Caco-2 (cell line): ENCODE results near the gene MMEL1. TPM values are rescaled to one million over a fixed set of nuclear protein-coding genes. Genes with fewer than 3 reads are reported as not detected.

Experiments
- BruUV-seq: library from RNA; stranded (reverse); fragments of 400-500 nt; replicated peaks from 2 replicates; lab custom pipeline; 2021; lab: Mats Ljungman, UMichigan
- CTCF ChIA-PET: fragments of 300-600 bp; sonication (Branson Sonifier 250); formaldehyde crosslinking; loops from one replicate; lab custom pipeline; 2022; ENCODE audit warnings: antibody characterized with exemption; lab: Charles Lee
- POLR2A ChIA-PET: fragments of 300-600 bp; sonication (Branson Sonifier 250); formaldehyde crosslinking; loops from one replicate; lab custom pipeline; 2022; ENCODE audit warnings: antibody characterized with exemption; lab: Charles Lee
- DNase-seq, 2 experiments: peaks; one replicate each; pipeline versions ENCODE4 v3.0.0 to v3.0.0-alpha.2; 2020 to 2022
- H3K27me3 ChIP-seq: replicated peaks from 2 replicates; pipeline ENCODE4 v1.6.0; 2011; ENCODE audit warnings: low read length; ENCODE audit not compliant: control insufficient read depth, insufficient read depth
- H3K36me3 ChIP-seq: 2 replicates; pipeline ENCODE4 v1.5.1; 2011; ENCODE audit warnings: low read length; ENCODE audit not compliant: control insufficient read depth, insufficient read depth
- H3K4me1 ChIP-seq: fragments of 250-450 bp; sonication (Bioruptor Pico); 2 replicates; pipeline ENCODE4 v1.5.1; 2020; ENCODE audit warnings: mild to moderate bottlenecking
- H3K4me3 ChIP-seq: 2 replicates; pipeline ENCODE4 v1.5.1; 2011; ENCODE audit warnings: low read depth, mild to moderate bottlenecking, control low read depth, low read length
- H3K9me3 ChIP-seq: fragments of 250-450 bp; sonication (Bioruptor Pico); 2 replicates; pipeline ENCODE4 v1.5.1; 2020; ENCODE audit warnings: mild to moderate bottlenecking, moderate library complexity
- H3K27ac Mint-ChIP-seq: one replicate; pipeline ENCODE4 v1.8.0; 2022; ENCODE audit warnings: mixed read lengths; ENCODE audit not compliant: unreplicated experiment
- H3K27me3 Mint-ChIP-seq: one replicate; pipeline ENCODE4 v1.8.0; 2022; ENCODE audit warnings: mixed read lengths; ENCODE audit not compliant: insufficient read depth, unreplicated experiment
- H3K36me3 Mint-ChIP-seq: one replicate; pipeline ENCODE4 v1.8.0; 2022; ENCODE audit warnings: mild to moderate bottlenecking, mixed read lengths; ENCODE audit not compliant: insufficient read depth, unreplicated experiment
- H3K4me1 Mint-ChIP-seq: one replicate; pipeline ENCODE4 v1.8.0; 2022; ENCODE audit warnings: low read depth, mixed read lengths; ENCODE audit not compliant: unreplicated experiment
- H3K4me3 Mint-ChIP-seq: one replicate; pipeline ENCODE4 v1.8.0; 2022; ENCODE audit warnings: mild to moderate bottlenecking, moderate library complexity, mixed read lengths; ENCODE audit not compliant: unreplicated experiment
- H3K9me3 Mint-ChIP-seq: one replicate; pipeline ENCODE4 v1.8.0; 2022; ENCODE audit warnings: mixed read lengths; ENCODE audit not compliant: unreplicated experiment
- intact Hi-C: fragments of 100-400 bp; cut with micrococcal nuclease; formaldehyde crosslinking; loops from one replicate; pipeline ENCODE4 v1.10.0; 2022; ENCODE audit not compliant: unreplicated experiment
- total RNA-seq: library from RNA; stranded (reverse); gene quantifications from 2 replicates; pipeline ENCODE4 v1.2.3, GENCODE V29; 2022
- TF ChIP-seq, protein P1 (sequence below), 2 experiments: fragments of 200-600 bp in 1 of 2; IDR thresholded peaks; 1 replicate in 1 of 2; 2 replicates in 1 of 2; pipeline versions ENCODE4 v1.5.1 to v1.8.0; 2011 to 2022; ENCODE audit warnings: antibody characterized with exemption in 1 of 2, control low read depth in 1 of 2, inconsistent platforms in 1 of 2, low read depth in 1 of 2, low read length in 1 of 2, mild to moderate bottlenecking in 1 of 2, moderate library complexity in 1 of 2; ENCODE audit not compliant: insufficient read depth in 1 of 2, severe bottlenecking in 1 of 2, unreplicated experiment in 1 of 2

MMEL1 gene
- total RNA-seq, 1 experiment from 2014 or later: not detected

DNA sequence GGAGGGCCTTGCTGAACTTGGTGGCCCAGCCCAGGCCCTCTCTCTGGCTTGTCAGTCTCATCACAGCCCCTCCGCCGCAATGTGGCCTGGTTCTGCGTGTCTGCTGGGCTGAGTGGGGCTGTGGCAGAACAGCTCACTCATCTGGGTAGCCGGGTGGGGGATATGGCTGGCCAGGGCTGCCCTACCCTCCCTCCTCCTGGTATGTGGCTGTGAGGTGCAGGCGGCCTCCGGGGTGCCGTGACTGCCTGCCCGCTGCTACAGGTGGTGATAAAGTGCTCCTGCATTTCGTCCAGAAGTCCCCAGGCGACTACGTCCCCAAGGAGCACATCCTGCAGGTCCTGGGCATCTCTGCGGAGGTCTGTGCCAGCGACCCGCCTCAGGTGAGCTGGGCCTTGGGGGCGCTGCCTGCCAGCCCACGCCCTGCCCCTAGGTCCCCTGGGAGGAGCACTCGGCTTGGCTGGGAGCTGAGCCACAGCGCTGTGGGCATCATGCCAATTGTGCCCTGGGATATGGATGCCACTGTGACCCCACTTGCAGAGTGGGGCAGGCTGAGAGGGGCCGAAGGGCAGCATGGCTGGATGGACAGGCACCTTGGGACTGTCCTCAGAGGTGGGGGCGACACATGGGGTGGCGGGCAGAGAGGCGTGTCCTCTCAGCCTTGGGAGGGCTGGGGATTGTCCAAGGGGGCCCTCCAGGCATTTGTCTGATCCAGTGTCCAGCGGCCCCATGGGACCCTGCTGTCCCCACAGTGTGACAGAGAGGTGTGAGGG lies 44.0 kb downstream of the MMEL1 start:
- no peak for DNase-seq
- ChIA-PET CTCF (no interaction called here), POLR2A (no interaction called here)
- Mint-ChIP-seq H3K27me3 (no peaks in the 10 kb centered on the region), H3K36me3 (peaks cover 5% of the 10 kb centered on the region), H3K9me3 (no peaks in the 10 kb centered on the region), H3K4me3 (no peak overlapping the region), H3K4me1 (no peaks in the 10 kb centered on the region), H3K27ac (no peak overlapping the region)
- Histone ChIP-seq H3K36me3 (no peaks in the 10 kb centered on the region), H3K9me3 (no peaks in the 10 kb centered on the region), H3K4me1 (peaks cover 6% of the 10 kb centered on the region; the same call in 1 of the 2 replicates), H3K4me3 (no peak overlapping the region), H3K27me3 (no peaks in the 10 kb centered on the region)
- TF ChIP-seq, protein P1, sequence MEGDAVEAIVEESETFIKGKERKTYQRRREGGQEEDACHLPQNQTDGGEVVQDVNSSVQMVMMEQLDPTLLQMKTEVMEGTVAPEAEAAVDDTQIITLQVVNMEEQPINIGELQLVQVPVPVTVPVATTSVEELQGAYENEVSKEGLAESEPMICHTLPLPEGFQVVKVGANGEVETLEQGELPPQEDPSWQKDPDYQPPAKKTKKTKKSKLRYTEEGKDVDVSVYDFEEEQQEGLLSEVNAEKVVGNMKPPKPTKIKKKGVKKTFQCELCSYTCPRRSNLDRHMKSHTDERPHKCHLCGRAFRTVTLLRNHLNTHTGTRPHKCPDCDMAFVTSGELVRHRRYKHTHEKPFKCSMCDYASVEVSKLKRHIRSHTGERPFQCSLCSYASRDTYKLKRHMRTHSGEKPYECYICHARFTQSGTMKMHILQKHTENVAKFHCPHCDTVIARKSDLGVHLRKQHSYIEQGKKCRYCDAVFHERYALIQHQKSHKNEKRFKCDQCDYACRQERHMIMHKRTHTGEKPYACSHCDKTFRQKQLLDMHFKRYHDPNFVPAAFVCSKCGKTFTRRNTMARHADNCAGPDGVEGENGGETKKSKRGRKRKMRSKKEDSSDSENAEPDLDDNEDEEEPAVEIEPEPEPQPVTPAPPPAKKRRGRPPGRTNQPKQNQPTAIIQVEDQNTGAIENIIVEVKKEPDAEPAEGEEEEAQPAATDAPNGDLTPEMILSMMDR (IDR thresholded peaks at IDR 0.05; ENCODE audit: insufficient read depth in 1 of 2, low read depth in 1 of 2, low read length in 1 of 2, severe bottlenecking in 1 of 2, unreplicated experiment in 1 of 2): no peak
- intact Hi-C loops: loop anchor here (5.0 kb wide), 1 partner anchor 62 kb away; the partner anchor contains the start of gene PANK4
- no TSS peak for BruUV-seq

- DNase-seq: peak in 1 of 2 experiments; percentile 30
Measured at GRCh38 chr1:2587860-2588571, 44.8 kb downstream of the MMEL1 start.

More at GRCh38 chr1:2587860-2588571, 44.8 kb downstream of the MMEL1 start:
- peaks cover 5% of the 10 kb centered on the region for H3K36me3 Mint-ChIP-seq
- H3K27ac Mint-ChIP-seq: no peak overlapping the region
- no peaks in the 10 kb centered on the region for H3K9me3 ChIP-seq
- H3K36me3 ChIP-seq: no peaks in the 10 kb centered on the region
- peaks cover 6% of the 10 kb centered on the region; the same call in 1 of the 2 replicates for H3K4me1 ChIP-seq
- H3K4me1 Mint-ChIP-seq: no peaks in the 10 kb centered on the region
- ChIA-PET POLR2A (no interaction called here), CTCF (interaction anchor here (0.6 kb wide), 1 partner anchor 273 kb away, joined by 6 read pairs; no protein-coding TSS in a partner anchor)
- intact Hi-C loops: loop anchor here (2.0 to 5.0 kb wide), 2 partner anchors 55 to 61 kb away; partner anchors contain the start of gene PANK4
- no peaks in the 10 kb centered on the region for H3K9me3 Mint-ChIP-seq
- no peaks in the 10 kb centered on the region for H3K27me3 Mint-ChIP-seq
- H3K4me3 Mint-ChIP-seq: peak overlapping the region; percentile 79
- H3K4me3 ChIP-seq: peak overlapping the region; percentile 76; the same call in 1 of the 2 replicates
- no TSS peak for BruUV-seq
- no peaks in the 10 kb centered on the region for H3K27me3 ChIP-seq
- TF ChIP-seq, protein P1 (IDR thresholded peaks at IDR 0.05; ENCODE audit: insufficient read depth in 1 of 2, low read depth in 1 of 2, low read length in 1 of 2, severe bottlenecking in 1 of 2, unreplicated experiment in 1 of 2): no peak
